ENCODE data around the gene CYB5R3. TPM values are rescaled to one million over a fixed set of nuclear protein-coding genes. Genes with fewer than 3 reads are reported as not detected.
"Not testable (repeated sequence)": the region's sequence is repeated elsewhere in the genome, so short reads cannot be mapped to it uniquely, and the experiment has no call there.

Gene CYB5R3
- total RNA-seq, 4 donors from 2014 or later = 138 to 294 (median 167) TPM

DNA sequence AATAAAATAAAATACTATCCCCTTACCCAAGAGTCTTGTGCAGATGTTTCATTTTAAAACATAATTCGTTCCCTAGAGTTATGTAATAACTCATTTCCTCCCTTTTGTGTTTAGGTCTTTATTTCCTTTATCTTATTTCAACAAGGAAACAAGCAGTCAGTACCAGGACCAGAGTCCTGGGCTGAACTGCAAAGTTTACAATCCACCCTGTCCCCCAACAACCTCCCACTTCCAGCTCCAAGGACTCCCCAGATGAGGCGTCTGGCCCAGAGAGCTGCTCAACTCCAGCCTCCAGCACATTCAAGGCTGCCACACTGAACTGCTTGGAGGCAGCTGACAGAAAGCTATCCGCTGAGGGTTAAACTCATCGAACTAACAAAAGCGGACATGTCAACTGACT is 39.0 kb downstream of the CYB5R3 start:
- in situ Hi-C loops (cut with MboI; ENCODE audit: low pct_ligation_motif_present in 1 of 4, low pct_unique_long_range_greater_than_20kb in 1 of 4, low sequenced_read_pairs in 3 of 4) (no loop called here), intact Hi-C loops (cut with DNase I; ENCODE audit: low total_unique reads) (no loop called here)
- no peaks in the 10 kb centered on the region for H3K27me3 ChIP-seq
- TF ChIP-seq CTCF (IDR thresholded peaks at IDR 0.05) (no peak), POLR2AphosphoS5 (IDR thresholded peaks at IDR 0.05) (no peak), EP300 (IDR thresholded peaks at IDR 0.05; ENCODE audit: low read depth) (no peak), POLR2A (IDR thresholded peaks at IDR 0.05) (no peak)
- 0 to 52% methylated on average over 1 to 5 of the region's 5 CpGs for WGBS, 2 donors (ENCODE audit: low coverage in 1 of 2)
- H3K36me3 ChIP-seq = peaks cover 0 to 4% (median 2%) of the 10 kb centered on the region in 4 donors
- no peak overlapping the region for H3K4me3 ChIP-seq
- peak overlapping the region; percentile 0 to 45 (median 41) for H3K27ac ChIP-seq
- H3K9me3 ChIP-seq = no peaks in the 10 kb centered on the region
- no peak for DNase-seq
- H3K4me1 ChIP-seq = peaks cover 33 to 64% (median 51%) of the 10 kb centered on the region in 4 donors

- 77% methylated on average over 11 of the region's 11 CpGs; no CpG with 5 or more reads in 1 of the 2 donors for WGBS, 2 donors (ENCODE audit: low coverage in 1 of 2)
- in situ Hi-C loops (cut with MboI; ENCODE audit: low pct_ligation_motif_present in 1 of 4, low pct_unique_long_range_greater_than_20kb in 1 of 4, low sequenced_read_pairs in 3 of 4) = no loop called here
- H3K4me1 ChIP-seq = peaks cover 40 to 73% (median 55%) of the 10 kb centered on the region in 4 donors
These were observed 40.3 kb downstream of the CYB5R3 start for GRCh38 chr22:42608823-42609361.

DNA sequence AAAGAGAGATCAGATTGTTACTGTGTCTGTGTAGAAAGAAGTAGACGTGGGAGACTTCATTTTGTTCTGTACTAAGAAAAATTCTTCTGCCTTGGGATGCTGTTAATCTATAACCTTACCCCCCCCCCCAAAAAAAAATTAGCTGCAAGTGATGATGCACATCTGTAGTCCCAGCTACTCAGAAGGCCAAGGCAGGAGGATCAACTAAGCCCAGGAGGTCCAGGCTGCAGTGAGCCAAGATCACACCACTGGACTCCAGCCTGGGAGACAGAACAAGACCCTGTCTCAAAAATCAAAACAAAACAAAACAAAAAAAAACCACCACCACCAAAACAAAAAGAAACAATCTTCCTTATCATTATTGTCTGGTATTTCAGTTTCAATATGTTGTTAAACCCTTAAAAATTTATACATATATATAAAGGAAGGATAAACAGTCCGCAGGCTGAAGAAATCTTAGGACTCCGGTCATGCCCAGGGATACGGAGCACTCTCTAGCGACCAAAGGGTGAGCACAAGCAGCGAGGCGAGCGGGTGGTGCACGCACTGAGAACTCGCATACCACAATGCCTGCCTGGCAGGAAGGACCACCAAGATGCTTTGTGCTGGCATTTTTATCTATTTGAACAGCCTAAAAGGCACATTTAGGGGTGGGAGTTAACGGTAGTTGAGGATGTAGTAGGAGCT is 40.9 kb downstream of the CYB5R3 start:
- Histone ChIP-seq H3K9me3 (no peaks in the 10 kb centered on the region), H3K27me3 (no peaks in the 10 kb centered on the region), H3K36me3 (peaks cover 0 to 7% (median 2%) of the 10 kb centered on the region in 4 donors), H3K4me1 (peaks cover 37 to 74% (median 50%) of the 10 kb centered on the region in 4 donors), H3K4me3 (no peak overlapping the region), H3K27ac (peak overlapping the region in 3 of 4 donors; percentile 40 to 45 (median 42))
- intact Hi-C loops (cut with DNase I; ENCODE audit: low total_unique reads) = no loop called here
- no peak for DNase-seq
- in situ Hi-C loops (cut with MboI; ENCODE audit: low pct_ligation_motif_present in 1 of 4, low pct_unique_long_range_greater_than_20kb in 1 of 4, low sequenced_read_pairs in 3 of 4) = no loop called here
- TF ChIP-seq POLR2AphosphoS5 (IDR thresholded peaks at IDR 0.05) = no peak
- TF ChIP-seq CTCF (IDR thresholded peaks at IDR 0.05) = no peak
- no peak for TF ChIP-seq EP300 (IDR thresholded peaks at IDR 0.05; ENCODE audit: low read depth)
- TF ChIP-seq POLR2A (IDR thresholded peaks at IDR 0.05) = no peak
- WGBS, 2 donors (ENCODE audit: low coverage in 1 of 2) = 80 to 81% methylated on average over 8 to 11 of the region's 11 CpGs

More at GRCh38 chr22:42608823-42609361, 40.3 kb downstream of the CYB5R3 start:
- DNase-seq = no peak
- TF ChIP-seq POLR2AphosphoS5 (IDR thresholded peaks at IDR 0.05) (no peak), CTCF (IDR thresholded peaks at IDR 0.05) (no peak), POLR2A (IDR thresholded peaks at IDR 0.05) (no peak), EP300 (IDR thresholded peaks at IDR 0.05; ENCODE audit: low read depth) (no peak)
- Histone ChIP-seq H3K9me3 (no peaks in the 10 kb centered on the region), H3K36me3 (peaks cover 0 to 7% (median 2%) of the 10 kb centered on the region in 4 donors), H3K27ac (peak overlapping the region; percentile 0 to 45 (median 41)), H3K4me3 (no peak overlapping the region), H3K27me3 (no peaks in the 10 kb centered on the region)
- intact Hi-C loops (cut with DNase I; ENCODE audit: low total_unique reads) = no loop called here

GRCh38 chr22:42607641-42608040 is 41.6 kb downstream of the CYB5R3 start:
- intact Hi-C loops (cut with DNase I; ENCODE audit: low total_unique reads) = not testable (repeated sequence)

More at GRCh38 chr22:42607641-42608040, 41.6 kb downstream of the CYB5R3 start:
- DNase-seq; H3K4me3 ChIP-seq; H3K9me3 ChIP-seq; H3K27ac ChIP-seq; H3K27me3 ChIP-seq; H3K36me3 ChIP-seq; in situ Hi-C loops (cut with MboI; ENCODE audit: low pct_ligation_motif_present in 1 of 4, low pct_unique_long_range_greater_than_20kb in 1 of 4, low sequenced_read_pairs in 3 of 4): not testable (repeated sequence)
- H3K4me1 ChIP-seq = peaks cover 35 to 69% (median 44%) of the 10 kb centered on the region in 4 donors
- 93% methylated on average over 30 of the region's 31 CpGs; no CpG with 5 or more reads in 1 of the 2 donors for WGBS, 2 donors (ENCODE audit: low coverage in 1 of 2)
